Neural progenitor cell (in vitro differentiated cells): Measurements from ENCODE around the gene LIMK2.

Source experiments
- CTCF ChIP-seq: fragments of 200-600 bp; sonication (generic); IDR thresholded peaks from 2 replicates; pipeline ENCODE4 v1.5.1; 2017; ENCODE audit warnings: antibody characterized with exemption, mild to moderate bottlenecking
- EZH2 ChIP-seq: fragments of 200-600 bp; sonication (generic); IDR thresholded peaks from 2 replicates; pipeline ENCODE4 v1.6.1; 2017; ENCODE audit warnings: antibody characterized with exemption, mild to moderate bottlenecking, moderate library complexity
- EZH2phosphoT487 ChIP-seq: fragments of 200-600 bp; sonication (generic); IDR thresholded peaks from 2 replicates; pipeline ENCODE4 v1.6.1; 2017; ENCODE audit warnings: antibody characterized with exemption

- no peak for TF ChIP-seq CTCF
- no peak for TF ChIP-seq EZH2
- TF ChIP-seq EZH2phosphoT487: no peak
Observed at GRCh38 chr22:31289344-31289743, 77.2 kb downstream of the LIMK2 start.
